Fibroblast of skin of left biceps (primary cell): ENCODE results near the gene DDN.
A peak's percentile ranks its signal among the peaks of the same experiment; 100 is the strongest.

Source experiments
- DNase-seq, 2 experiments: peaks; one replicate each; pipeline ENCODE4 v3.0.0-alpha.2; 2013; ENCODE audit warnings: low read depth in 2 of 2

Gene DDN

GRCh38 chr12:48982397-48983080 lies 16.6 kb downstream of the DDN start:
- DNase-seq: no peak

GRCh38 chr12:48981757-48982157 lies 17.4 kb downstream of the DDN start:
- DNase-seq: no peak

DNA sequence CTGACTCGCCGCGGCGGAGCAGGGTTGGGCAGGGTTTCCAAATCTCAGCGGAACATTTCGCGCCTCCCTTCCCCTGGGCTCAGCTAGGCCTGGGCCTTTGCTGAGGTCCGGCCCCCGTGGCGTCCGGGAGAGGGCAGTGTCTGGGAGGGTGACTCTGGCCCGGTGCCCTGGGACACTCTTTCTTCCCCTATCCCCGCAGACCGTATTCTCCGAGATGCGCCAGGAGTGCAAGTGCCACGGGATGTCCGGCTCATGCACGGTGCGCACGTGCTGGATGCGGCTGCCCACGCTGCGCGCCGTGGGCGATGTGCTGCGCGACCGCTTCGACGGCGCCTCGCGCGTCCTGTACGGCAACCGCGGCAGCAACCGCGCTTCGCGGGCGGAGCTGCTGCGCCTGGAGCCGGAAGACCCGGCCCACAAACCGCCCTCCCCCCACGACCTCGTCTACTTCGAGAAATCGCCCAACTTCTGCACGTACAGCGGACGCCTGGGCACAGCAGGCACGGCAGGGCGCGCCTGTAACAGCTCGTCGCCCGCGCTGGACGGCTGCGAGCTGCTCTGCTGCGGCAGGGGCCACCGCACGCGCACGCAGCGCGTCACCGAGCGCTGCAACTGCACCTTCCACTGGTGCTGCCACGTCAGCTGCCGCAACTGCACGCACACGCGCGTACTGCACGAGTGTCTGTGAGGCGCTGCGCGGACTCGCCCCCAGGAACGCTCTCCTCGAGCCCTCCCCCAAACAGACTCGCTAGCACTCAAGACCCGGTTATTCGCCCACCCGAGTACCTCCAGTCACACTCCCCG lies 18.0 kb downstream of the DDN start:
- DNase-seq: no peak

- no peak for DNase-seq
These were observed 18.7 kb downstream of the DDN start for GRCh38 chr12:48980389-48980952.

GRCh38 chr12:48979602-48980388 lies 19.4 kb downstream of the DDN start:
- DNase-seq: no peak

DNA sequence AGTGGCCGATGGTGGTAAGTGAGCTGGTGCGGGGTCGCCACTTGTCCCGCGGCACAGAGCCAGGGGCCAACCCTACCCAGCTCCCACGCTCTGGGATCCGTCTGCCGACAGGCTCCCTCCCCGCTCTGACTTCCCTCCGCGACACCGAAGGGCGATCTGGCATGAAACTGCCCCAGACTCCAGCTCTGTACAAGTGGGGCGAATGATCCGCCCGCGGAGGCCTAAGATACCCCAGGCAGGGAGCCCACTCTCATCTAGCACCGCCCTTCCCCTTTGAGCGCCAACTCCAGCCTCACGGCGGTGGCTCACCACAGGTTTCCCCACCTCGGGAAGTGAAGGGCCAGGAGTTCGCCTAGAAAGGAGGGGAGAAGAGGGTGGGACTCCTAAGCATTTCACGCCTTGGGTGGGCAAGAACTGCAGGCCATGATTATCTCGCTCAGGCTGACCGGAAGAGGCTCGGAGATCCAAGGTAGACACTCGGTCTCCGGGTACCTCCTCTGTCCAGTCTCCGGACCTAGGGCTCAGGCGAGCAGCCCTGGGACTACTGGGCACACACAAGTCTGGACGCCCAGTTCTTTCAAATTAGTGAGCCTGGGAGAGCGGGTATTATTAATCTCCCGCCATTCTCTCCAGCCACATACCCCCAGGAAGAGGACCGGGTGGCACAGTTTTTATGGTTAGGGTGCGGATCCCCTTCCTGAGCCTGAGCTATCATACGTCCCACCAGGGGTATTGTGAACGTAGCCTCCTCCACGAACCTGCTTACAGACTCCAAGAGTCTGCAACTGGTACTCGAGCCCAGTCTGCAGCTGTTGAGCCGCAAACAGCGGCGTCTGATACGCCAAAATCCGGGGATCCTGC lies 20.2 kb downstream of the DDN start:
- no peak for DNase-seq

DNA sequence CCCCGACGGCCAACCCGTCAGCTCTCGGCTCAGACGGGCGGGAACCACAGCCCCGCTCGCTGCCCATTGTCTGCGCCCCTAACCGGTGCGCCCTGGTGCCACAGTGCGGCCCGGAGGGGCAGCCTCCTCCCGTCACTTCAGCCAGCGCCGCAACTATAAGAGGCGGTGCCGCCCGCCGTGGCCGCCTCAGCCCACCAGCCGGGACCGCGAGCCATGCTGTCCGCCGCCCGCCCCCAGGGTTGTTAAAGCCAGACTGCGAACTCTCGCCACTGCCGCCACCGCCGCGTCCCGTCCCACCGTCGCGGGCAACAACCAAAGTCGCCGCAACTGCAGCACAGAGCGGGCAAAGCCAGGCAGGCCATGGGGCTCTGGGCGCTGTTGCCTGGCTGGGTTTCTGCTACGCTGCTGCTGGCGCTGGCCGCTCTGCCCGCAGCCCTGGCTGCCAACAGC lies 20.9 kb downstream of the DDN start, which contains the start of gene WNT1:
Gene WNT1 (plus strand): TSS at position 32 of the 450 bp plus-strand sequence. CDS start 329 bp downstream, at position 361.
- no peak for DNase-seq

DNA sequence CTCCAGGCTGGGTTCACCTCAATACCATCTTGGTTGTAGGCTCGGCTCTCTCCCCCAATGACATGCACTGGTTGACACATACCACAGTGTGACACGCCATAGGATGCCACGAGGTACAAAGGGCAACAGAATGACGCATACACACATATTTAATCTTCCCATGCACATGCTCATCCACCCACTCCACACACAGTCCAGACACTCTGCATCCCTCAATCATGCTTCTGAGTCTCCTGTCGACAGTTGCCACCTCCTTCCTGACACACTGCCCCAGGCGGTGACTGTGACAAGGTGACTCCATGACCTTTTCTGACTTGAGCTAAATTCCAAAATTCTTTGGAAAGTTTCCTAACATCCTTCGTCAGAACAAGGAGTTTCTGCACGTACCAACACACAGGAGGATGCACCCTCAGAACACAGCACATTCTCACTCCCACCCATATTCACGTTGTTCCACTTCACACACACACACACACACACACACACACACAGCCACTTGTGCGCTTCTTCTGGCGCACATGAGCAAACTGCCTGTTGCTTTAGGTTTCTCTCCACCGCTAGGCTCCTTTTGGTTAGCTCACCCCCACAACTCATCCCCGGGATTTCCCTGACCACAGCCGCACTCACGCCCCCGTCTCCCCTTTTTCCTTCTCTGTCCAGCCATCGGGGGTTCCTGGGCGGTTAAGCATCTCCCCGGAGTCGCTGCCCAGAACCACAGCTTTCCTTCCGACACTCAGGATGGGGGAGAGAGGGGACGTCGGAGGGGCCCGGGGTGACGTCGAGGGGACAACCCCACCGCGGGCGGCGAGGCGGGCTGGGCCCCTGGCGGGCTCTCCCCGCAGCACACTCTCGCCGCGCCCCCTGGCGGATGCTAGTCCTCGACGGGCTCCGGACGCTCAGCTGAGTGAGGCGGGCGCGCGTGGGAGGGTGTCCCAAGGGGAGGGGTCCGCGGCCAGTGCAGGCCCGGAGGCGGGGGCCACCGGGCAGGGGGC lies 21.6 kb downstream of the DDN start:
- DNase-seq: no peak

DNA sequence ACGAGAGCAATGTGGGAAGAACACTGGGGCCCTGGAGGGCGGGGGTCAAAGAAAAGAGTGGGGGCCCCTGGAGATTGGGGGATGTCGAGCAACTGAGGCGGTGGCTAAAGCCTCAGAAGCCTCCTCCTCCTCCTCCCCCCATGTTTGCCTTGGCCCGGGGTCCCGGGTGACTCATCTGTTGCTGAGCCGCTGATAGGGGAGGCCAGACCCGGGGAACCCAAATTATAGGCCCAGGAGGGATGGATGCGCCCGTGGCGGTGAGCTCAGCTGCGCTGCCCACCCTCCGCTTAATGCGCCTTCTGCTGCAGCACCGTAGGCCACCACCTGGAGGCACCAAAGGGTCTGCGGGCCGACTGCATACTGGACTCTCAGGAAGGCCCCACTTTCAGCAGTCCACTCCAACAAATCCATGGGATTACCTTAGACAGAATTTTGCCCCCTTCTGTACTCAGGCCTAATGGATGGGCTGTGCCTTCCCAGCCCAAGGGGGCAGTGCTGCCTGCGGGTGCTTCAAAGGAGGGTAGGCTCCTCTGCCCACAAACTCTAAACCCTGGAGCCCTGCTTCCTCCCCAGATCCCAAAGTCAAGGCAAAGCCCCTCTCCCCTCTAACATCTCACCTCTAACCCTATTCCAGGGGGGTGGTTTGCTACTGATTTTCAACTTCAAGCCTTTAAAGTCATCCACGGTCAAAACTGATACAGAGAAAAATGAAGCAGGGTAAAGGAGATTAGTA lies 25.1 kb downstream of the DDN start:
- DNase-seq: peak; percentile 32 to 33

DNA sequence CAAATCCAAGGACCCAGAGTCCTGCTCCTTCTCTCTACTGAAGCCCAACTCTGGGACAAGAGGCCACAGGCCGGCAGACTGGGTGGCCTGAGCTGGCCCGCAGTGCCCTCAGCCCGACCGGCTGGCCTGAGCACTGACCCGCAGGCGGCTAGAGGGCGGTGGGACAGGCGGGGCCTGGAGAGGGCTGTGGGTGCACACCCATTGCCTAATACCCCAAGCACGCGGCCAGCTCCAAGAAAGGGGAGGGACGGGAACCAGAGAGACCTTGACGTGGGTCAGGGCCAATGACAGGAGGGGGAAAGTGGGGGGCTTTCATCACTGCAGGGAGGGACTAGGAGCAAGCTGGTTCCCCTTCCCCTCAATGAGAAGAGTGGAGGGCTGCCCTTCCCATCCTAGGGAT lies 25.6 kb downstream of the DDN start:
- no peak for DNase-seq

GRCh38 chr12:48972952-48973483 lies 26.2 kb downstream of the DDN start:
- DNase-seq: no peak

DNA sequence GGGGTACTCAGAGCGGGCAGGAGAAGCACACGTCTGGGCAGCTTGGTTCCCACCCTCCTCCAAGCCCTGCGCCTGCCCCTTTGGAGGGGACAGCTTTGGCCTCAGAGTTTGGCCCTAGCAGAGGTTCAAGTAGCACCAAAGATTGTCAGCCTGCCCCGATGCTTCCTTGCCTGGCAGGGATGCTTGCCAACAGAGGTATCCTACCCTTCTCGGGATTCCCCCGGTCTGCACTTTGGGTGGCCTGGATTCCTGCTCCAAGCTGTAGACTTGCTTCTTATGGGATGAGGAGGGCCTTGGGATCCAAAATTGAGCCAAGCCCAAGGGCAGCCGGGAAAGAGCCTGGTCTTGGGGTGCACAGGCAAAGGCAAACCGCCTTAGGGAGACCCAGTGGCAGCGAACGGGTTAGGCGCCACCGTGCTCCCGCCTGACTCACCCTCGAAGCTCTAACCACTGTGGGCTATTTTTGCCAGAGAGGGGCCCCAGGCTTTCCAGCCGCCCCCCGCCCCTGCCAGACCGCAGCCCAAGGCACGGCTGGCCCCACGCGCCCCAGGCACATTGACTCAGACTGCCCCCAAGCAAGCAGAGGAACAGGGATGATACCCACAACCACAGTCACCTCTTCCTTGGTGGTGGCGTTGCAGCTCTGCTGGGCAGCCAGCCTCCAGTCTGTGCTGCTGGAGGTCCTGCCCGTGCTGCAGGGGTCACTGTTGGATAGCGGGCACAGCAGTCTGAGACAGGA lies 26.8 kb downstream of the DDN start:
- DNase-seq: no peak

- DNase-seq: no peak
These were observed 28.4 kb downstream of the DDN start for GRCh38 chr12:48970702-48971334.

- no peak for DNase-seq
These were observed 29.1 kb downstream of the DDN start for GRCh38 chr12:48969833-48970701.

GRCh38 chr12:48969160-48969771 lies 29.9 kb downstream of the DDN start:
- DNase-seq: no peak

DNA sequence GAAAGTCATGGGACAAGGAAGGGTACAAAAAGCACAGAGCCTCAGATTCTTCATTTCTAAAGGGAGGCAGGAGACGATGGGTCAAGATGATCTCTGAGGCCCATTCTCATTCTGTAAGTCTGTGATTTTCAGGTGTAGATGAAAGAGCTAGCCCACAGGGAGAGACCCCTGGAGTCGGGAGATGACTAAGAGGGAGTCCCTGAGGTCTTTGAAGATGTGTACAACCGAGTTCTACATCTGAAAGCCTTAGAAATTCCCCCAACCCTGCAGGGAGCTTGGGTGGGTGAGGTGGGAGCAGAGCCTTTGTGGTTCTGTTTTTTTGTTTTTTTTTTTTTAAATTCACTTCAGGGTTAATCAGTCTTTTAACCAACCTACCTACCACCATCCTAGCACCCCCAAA lies 30.7 kb downstream of the DDN start:
- no peak for DNase-seq
